ENCODE data around the gene GOLGB1.
"Not testable (repeated sequence)": the region's sequence is repeated elsewhere in the genome, so short reads cannot be mapped to it uniquely, and the experiment has no call there.

GOLGB1 gene

DNA sequence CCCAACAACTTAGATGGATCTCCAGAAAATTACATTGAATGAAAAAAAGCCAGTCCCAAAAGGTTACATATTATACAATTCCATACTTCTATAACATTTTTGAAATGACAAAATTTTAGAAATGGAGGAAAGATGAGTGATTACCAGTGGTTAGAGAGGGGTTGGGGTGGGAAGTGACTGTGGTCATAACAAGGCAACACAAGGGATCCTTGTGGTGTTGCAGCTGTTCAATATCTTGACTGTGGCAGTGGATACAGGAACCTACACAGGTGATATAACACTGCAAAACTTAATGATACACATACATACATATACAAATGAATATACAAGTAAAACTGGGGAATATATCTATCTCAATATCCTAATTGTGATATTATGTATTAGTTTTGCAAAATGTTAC is 9.6 kb downstream of the GOLGB1 start:
- DNase-seq (ENCODE audit: low spot score), result no peak

- no peak for DNase-seq (ENCODE audit: low spot score)
Observed at GRCh38 chr3:121737644-121738043, 11.9 kb downstream of the GOLGB1 start.

- DNase-seq (ENCODE audit: low spot score), result no peak
Observed at GRCh38 chr3:121736112-121736511, 13.4 kb downstream of the GOLGB1 start.

GRCh38 chr3:121735047-121735696 is 14.4 kb downstream of the GOLGB1 start:
- DNase-seq (ENCODE audit: low spot score), result no peak

- DNase-seq (ENCODE audit: low spot score), result no peak
Observed at GRCh38 chr3:121730940-121731687, 18.4 kb downstream of the GOLGB1 start.

DNA sequence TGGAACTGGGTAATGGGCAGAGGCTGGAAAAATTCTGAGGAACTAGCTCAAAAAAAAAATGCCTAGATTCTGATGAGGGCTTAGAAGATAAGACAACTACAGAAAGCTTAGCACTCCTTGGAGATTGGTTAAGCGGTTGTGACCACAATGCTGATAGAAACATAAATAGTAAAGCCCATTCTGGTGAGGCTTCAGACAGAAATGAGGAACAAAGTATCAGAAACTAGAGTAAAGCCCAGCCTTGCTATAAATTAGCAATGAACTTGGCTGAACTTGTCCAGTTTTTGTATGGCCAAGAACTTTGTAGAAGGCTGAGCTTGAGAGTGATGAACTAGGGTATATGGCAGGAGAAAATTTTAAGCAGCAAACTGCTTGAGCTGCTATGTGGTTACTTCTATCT is 25.4 kb downstream of the GOLGB1 start:
- DNase-seq (ENCODE audit: low spot score), result no peak

- no peak for DNase-seq (ENCODE audit: low spot score)
Observed at GRCh38 chr3:121723485-121723884, 26.1 kb downstream of the GOLGB1 start.

DNA sequence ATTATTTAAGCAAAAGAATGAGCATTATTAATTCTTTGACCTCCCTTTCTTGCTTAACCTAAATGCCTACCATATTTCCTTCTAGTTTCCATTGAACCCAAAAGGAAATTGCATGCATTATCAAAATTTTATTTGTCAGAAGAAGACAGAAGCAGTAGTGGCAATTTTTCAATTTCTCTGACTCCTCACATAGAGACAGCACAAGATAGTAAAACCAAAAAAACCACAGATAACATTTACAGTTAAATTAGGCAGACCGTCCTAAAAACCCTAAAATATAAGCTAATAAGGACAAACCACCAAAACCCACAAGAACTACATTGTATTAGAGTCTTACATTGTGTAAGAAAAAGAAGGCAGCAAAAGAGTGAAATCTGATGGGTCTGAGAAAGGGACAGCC is 27.1 kb downstream of the GOLGB1 start:
- no peak for DNase-seq (ENCODE audit: low spot score)

DNA sequence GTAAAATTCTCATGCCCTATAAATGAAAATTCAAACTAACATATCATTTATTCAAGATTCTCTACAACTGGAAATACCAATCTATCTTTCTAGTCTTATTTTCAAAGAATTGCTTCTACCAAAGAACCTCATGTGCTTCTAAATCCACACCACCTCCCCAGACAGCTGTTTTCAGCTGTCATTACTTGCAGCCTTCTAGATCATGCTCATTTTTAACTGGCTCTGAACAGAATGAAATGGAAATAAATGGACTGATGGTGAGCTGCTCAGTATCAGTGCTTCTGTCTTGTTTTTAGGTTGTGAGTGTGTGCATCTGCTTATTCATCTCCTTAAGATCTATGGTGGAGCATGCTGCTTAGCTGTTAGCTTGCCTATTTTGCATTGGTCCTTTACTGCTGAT is 29.4 kb downstream of the GOLGB1 start:
- no peak for DNase-seq (ENCODE audit: low spot score)

DNA sequence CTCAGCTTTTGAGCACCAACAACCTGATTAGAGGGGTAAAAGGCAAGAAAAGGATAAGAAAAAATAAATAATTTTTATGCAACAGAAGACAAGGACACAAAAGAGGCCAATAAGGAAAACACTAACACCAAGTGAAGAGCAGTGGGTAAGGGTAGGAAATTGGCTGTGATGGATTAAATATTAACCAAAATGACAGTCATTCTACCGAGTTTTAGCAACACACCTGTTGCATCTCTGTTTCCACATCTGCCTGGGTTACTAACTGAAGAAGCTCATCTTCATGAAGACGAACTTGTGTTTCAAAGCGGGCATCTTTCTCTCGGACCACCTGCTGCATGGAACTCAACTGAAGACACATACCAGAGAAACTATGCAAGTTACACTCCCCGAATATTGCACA is 30.1 kb downstream of the GOLGB1 start:
- DNase-seq (ENCODE audit: low spot score), result no peak

DNA sequence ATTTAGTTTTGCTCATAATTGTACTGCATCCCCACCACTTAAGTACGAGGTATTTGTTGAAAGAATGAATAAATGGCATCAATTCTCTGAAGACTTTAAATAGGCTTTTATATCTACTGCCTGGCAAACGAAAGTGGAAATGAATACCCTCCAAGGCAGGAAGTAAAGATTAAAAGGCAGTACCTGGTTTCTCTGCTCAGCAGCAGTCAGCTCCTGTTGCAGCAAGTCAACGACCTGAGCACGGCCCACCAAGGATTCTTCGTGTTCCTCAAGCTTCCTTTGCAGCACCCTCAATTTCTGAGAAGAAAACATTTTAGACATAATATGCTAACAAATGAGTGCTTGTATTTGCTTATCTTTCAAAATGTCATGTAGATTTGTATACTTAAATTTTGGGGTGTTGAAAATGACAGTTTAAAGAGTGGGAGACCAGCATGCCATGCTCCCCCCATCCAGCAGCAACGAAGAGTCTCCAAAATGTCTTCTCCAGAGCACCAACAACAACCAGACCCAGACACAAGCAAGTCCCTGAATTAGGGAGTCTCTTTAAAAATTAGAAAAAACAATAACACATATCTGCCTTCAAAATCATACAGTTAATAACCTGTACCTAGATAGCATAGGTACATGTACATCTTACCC is 31.2 kb downstream of the GOLGB1 start:
- DNase-seq (ENCODE audit: low spot score), result no peak

DNA sequence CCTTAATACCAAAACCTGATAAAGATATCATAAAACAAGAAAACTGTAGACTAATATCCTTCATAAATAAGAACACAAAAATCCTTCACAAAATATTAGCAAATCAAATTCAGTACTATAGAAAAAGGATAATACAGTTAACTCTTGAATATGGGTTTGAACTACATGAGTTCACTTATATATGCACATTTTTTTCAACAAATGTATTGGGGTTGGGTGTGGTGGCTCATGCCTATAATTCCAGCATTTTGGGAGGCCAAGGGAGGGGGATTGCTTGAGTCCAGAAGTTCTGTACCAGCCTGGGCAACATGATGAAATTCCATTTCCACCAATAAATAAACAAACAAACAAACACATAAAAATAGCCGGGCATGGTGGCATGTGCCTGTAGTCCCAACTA is 39.2 kb downstream of the GOLGB1 start:
- no peak for DNase-seq (ENCODE audit: low spot score)

DNA sequence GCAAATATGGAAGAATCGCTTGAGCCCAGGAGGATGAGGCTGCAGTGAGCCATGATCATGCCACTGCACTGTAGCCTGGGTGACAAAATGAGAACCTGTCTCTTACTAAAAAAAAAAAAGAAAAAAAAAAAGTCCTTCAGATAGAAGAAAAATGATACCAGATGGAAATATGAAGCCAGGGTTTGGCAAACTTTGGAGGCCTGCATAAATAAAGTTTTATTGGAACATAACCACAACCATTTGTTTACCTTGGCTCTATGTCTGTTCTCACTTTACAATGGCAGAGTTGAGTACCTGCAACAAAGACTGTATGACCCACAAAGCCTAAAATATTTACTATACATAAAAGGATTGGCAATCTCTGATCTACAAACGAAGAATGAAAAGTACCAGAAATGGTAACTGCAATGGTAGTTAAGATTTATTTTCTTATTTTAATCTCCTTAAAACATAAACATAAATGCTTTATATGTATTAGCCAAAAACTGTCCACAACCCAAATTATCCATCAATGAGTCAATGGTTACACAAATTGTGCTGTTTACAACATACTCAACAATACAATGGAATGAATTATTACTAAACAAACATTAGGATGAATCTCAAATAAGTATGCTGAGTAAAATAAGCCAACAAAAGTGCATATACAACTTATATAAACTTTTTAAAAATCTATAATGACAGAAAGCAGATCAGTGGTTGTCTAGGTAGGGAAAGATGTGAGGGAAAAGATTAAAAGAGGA is 41.8 kb downstream of the GOLGB1 start:
- DNase-seq (ENCODE audit: low spot score), result no peak

GRCh38 chr3:121705541-121705940 is 44.0 kb downstream of the GOLGB1 start:
- DNase-seq (ENCODE audit: low spot score), result no peak

DNA sequence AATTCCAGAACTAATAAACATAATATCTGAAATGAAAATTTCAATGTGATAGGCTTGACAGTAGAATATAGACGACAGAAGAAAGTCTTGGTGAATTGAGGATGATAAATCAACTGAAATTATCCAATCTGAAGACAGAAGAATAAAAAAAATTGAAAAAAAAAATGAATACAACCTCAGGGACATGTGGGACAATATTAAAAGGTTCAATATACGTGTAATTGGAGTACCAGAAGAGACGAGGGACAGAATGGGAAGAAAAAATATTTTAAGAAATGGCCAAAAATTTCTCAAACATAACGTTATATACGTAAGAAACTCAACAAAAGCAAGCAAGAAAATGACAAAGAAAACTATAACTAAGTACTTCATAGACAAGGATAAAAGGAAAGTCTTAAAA is 45.6 kb downstream of the GOLGB1 start:
- no peak for DNase-seq (ENCODE audit: low spot score)

GRCh38 chr3:121698901-121699300 is 50.6 kb downstream of the GOLGB1 start:
- DNase-seq (ENCODE audit: low spot score), result no peak

DNA sequence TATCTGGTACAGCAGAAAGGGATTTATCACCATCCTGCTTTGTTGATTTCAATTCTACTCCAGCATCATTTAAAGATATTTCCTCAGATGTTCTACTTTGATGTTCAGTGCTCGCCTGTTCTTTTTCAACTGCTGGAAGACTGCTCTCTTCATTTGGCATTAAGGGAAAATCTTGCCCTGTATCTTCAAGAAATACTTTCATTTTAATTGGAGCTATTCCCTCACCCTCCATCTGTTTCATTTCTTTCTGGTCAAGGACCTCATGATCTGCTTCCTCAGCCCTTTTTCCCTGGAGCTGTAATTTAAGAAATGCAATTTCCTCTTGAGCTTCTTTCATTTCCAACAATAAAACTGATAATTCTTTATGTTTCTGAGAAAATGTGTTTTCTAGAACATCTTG is 51.1 kb downstream of the GOLGB1 start:
- no peak for DNase-seq (ENCODE audit: low spot score)

DNA sequence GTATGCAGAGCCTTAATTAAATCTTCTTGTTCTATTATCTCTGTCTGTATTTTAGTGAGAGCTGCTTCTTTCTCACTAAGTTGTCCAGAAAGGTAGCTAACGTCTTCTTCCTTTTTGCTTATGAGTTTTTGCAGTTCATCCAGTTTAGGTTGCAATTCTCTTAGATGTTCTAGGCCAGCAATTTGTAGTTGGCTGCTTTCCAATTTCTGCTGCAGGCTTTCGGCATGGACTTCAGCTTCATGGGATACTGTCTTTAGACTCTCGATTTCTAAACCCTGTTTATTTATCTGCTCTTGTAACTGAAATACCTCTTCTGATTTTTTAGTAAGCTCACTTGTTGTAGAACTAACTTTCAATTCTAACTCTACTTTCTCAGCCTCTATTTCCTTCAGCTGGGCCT is 53.4 kb downstream of the GOLGB1 start:
- no peak for DNase-seq (ENCODE audit: low spot score)

DNA sequence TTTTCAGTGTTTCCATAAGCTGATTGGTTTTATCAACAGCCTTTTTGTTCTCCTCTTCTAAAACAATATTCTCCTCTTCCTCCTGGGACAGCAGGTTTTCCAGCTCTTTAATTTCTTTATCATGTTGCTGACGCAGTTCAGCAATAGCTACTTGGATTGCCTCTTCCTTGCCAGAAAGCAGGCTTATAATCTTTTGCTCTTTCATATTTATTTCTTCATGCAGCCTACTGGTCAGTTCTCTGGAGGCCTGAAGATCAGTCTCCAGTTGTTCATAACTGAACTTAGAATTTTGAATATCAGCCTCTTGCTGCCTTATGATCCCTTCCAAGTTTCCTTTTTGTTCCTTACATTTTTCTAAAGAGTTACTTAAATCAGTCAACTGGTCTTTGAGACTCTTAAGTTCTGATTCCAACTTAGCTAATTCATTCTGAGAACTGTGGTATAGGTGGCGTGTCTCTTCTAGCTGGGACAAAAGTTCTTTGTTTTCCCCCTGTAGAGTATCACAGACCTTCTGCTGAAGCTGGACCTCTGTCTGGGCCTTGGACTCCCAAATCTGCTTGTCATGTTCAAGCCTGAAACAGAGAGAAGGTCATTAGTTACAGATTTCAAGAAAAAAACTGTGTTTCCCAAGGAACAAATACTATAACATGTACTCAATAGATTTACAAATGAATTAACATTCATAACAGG is 57.4 kb downstream of the GOLGB1 start:
- no peak for DNase-seq (ENCODE audit: low spot score)

- no peak for DNase-seq (ENCODE audit: low spot score)
Observed at GRCh38 chr3:121690777-121691405, 58.6 kb downstream of the GOLGB1 start.

DNA sequence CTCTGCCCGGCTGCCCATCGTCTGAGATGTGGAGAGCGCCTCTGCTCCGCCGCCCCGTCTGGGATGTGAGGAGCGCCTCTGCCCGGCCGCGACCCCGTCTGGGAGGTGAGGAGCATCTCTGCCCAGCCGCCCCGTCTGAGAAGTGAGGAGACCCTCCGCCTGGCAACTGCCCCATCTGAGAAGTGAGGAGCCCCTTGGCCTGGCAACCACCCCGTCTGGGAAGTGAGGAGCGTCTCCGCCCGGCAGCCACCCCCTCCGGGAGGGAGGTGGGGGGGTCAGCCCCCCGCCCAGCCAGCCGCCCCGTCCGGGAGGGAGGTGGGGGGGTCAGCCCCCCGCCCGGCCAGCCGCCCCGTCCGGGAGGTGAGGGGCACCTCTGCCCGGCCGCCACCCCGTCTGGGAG is 60.8 kb downstream of the GOLGB1 start:
- not testable (repeated sequence) for DNase-seq (ENCODE audit: low spot score)

- no peak for DNase-seq (ENCODE audit: low spot score)
Observed at GRCh38 chr3:121681792-121682191, 67.7 kb downstream of the GOLGB1 start.
